Measurements from ENCODE around the gene KIAA0825.

KIAA0825 gene

GRCh38 chr5:94461131-94461530 lies 157.3 kb downstream of the KIAA0825 start:
- no peak for TF ChIP-seq CTCF (IDR thresholded peaks at IDR 0.05; ENCODE audit: low read depth, low read length, missing control alignments)
- DNase-seq (ENCODE audit: low read depth): no peak
- no peak overlapping the region for H3K4me3 ChIP-seq (ENCODE audit: low read depth, low read length)
- in situ Hi-C loops (cut with HindIII; ENCODE audit: low sequenced_read_pairs): no loop called here

- DNase-seq (ENCODE audit: low read depth): no peak
- in situ Hi-C loops (cut with HindIII; ENCODE audit: low sequenced_read_pairs): no loop called here
- TF ChIP-seq CTCF (IDR thresholded peaks at IDR 0.05; ENCODE audit: low read depth, low read length, missing control alignments): no peak
- H3K4me3 ChIP-seq (ENCODE audit: low read depth, low read length): no peak overlapping the region
These were observed 158.5 kb downstream of the KIAA0825 start for GRCh38 chr5:94459915-94460314.

GRCh38 chr5:94457788-94458187 lies 160.6 kb downstream of the KIAA0825 start:
- no peak overlapping the region for H3K4me3 ChIP-seq (ENCODE audit: low read depth, low read length)
- in situ Hi-C loops (cut with HindIII; ENCODE audit: low sequenced_read_pairs): no loop called here
- TF ChIP-seq CTCF (IDR thresholded peaks at IDR 0.05; ENCODE audit: low read depth, low read length, missing control alignments): no peak
- DNase-seq (ENCODE audit: low read depth): no peak

GRCh38 chr5:94445726-94446125 lies 172.7 kb downstream of the KIAA0825 start:
- TF ChIP-seq CTCF (IDR thresholded peaks at IDR 0.05; ENCODE audit: low read depth, low read length, missing control alignments): no peak
- DNase-seq (ENCODE audit: low read depth): no peak
- in situ Hi-C loops (cut with HindIII; ENCODE audit: low sequenced_read_pairs): no loop called here
- H3K4me3 ChIP-seq (ENCODE audit: low read depth, low read length): no peak overlapping the region

- no peak for TF ChIP-seq CTCF (IDR thresholded peaks at IDR 0.05; ENCODE audit: low read depth, low read length, missing control alignments)
- in situ Hi-C loops (cut with HindIII; ENCODE audit: low sequenced_read_pairs): no loop called here
- no peak overlapping the region for H3K4me3 ChIP-seq (ENCODE audit: low read depth, low read length)
- DNase-seq (ENCODE audit: low read depth): no peak
These were observed 175.4 kb downstream of the KIAA0825 start for GRCh38 chr5:94442991-94443390.

GRCh38 chr5:94442076-94442475 lies 176.3 kb downstream of the KIAA0825 start:
- TF ChIP-seq CTCF (IDR thresholded peaks at IDR 0.05; ENCODE audit: low read depth, low read length, missing control alignments): no peak
- no peak overlapping the region for H3K4me3 ChIP-seq (ENCODE audit: low read depth, low read length)
- in situ Hi-C loops (cut with HindIII; ENCODE audit: low sequenced_read_pairs): no loop called here
- no peak for DNase-seq (ENCODE audit: low read depth)

- no peak overlapping the region for H3K4me3 ChIP-seq (ENCODE audit: low read depth, low read length)
- no peak for DNase-seq (ENCODE audit: low read depth)
- TF ChIP-seq CTCF (IDR thresholded peaks at IDR 0.05; ENCODE audit: low read depth, low read length, missing control alignments): no peak
- in situ Hi-C loops (cut with HindIII; ENCODE audit: low sequenced_read_pairs): no loop called here
These were observed 178.4 kb downstream of the KIAA0825 start for GRCh38 chr5:94440015-94440414.
